H7 (cell line): ENCODE results near the gene THUMPD1. TPM values are rescaled to one million over a fixed set of nuclear protein-coding genes. Genes with fewer than 3 reads are reported as not detected.
"Not testable (repeated sequence)": the region's sequence is repeated elsewhere in the genome, so short reads cannot be mapped to it uniquely, and the experiment has no call there.

Source experiments
- DNase-seq: peaks from one replicate; pipeline ENCODE4 v3.0.0; 2012
- H3K27me3 ChIP-seq: 2 replicates; pipeline ENCODE4 v1.6.0; 2011; ENCODE audit warnings: mild to moderate bottlenecking, low read length; ENCODE audit not compliant: control insufficient read depth, insufficient read depth
- H3K36me3 ChIP-seq: replicated peaks from 2 replicates; pipeline ENCODE4 v1.5.1; 2011; ENCODE audit warnings: low read length; ENCODE audit not compliant: control insufficient read depth, insufficient read depth
- H3K4me3 ChIP-seq: 2 replicates; pipeline ENCODE4 v1.5.1; 2011; ENCODE audit warnings: low read depth, mild to moderate bottlenecking, control low read depth, low read length, moderate library complexity; ENCODE audit not compliant: insufficient read depth
- total RNA-seq: library from RNA; depleted of rRNA; stranded (reverse); fragments of >200 nt; shearing (Covaris generic); gene quantifications from 2 replicates; pipeline ENCODE4 v1.2.3, GENCODE V29; 2014; rRNA removed

Gene THUMPD1
- total RNA-seq, 1 experiment from 2014 or later, result 62.0 TPM

GRCh38 chr16:20694096-20694495 is 47.5 kb downstream of the THUMPD1 start:
- not testable (repeated sequence) for H3K4me3 ChIP-seq, DNase-seq, H3K27me3 ChIP-seq, H3K36me3 ChIP-seq

- H3K27me3 ChIP-seq, result no peaks in the 10 kb centered on the region
- H3K4me3 ChIP-seq, result no peak overlapping the region
- DNase-seq, result no peak
- no peaks in the 10 kb centered on the region for H3K36me3 ChIP-seq
Measured at GRCh38 chr16:20689668-20690067, 52.0 kb downstream of the THUMPD1 start.

DNA sequence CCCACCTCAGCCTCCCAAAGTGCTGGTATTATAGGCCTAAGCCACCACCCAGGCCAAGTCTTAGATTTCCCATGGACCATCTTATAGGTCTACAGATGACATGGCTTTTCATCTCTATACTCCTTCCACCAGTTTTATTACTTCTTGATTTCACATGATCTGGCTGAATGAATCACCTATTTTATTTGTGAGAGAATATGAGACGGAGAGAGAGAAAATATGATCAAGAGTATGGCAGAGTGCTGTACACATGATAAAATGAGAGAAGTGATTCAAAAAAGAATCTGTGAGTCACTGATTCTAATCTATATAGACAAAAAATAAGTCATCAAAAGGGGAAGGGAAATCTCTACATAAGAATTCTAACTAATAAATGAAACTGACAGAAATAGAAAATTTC is 57.8 kb downstream of the THUMPD1 start:
- Histone ChIP-seq H3K4me3 (no peak overlapping the region), H3K27me3 (no peaks in the 10 kb centered on the region)
- DNase-seq, result no peak

More for the DNA sequence above, 57.8 kb downstream of the THUMPD1 start:
- H3K36me3 ChIP-seq, result no peaks in the 10 kb centered on the region

Other genes with a start within 250 kb of the THUMPD1 start
- gene ACSM2B, start 165.5 kb downstream of the THUMPD1 start, total RNA-seq, result not detected in 2 replicates
- gene ACSM1, start 44.1 kb downstream of the THUMPD1 start, total RNA-seq, result 0.10 and 0.26 TPM in 2 replicates
- gene ACSM3, start 22.2 kb upstream of the THUMPD1 start, total RNA-seq, result 2.4 and 6.2 TPM in 2 replicates
- gene ERI2, start 64.7 kb upstream of the THUMPD1 start, total RNA-seq, result 19.1 and 33.7 TPM in 2 replicates
- gene REXO5, start 64.7 kb upstream of the THUMPD1 start, total RNA-seq, result 9.5 and 11.3 TPM in 2 replicates
- gene DCUN1D3, start 158.5 kb upstream of the THUMPD1 start, total RNA-seq, result 10.4 and 11.9 TPM in 2 replicates
- 29.8 and 42.4 TPM in 2 replicates for gene LYRM1, start 159.0 kb upstream of the THUMPD1 start, total RNA-seq